GM12878 (cell line): ENCODE measurements around the gene POLD2. TPM values are rescaled to one million over a fixed set of nuclear protein-coding genes. Genes with fewer than 3 reads are reported as not detected.

Experiments
- ATAC-seq: fragments of 200-7000 bp; cut with Tn5 transposase; 3 replicates; pipeline ENCODE4 v1.9.1; 2020; ENCODE audit warnings: mild to moderate bottlenecking, moderate library complexity
- BruUV-seq: library from RNA; stranded (reverse); fragments of 400-500 nt; replicated peaks from 2 replicates; lab custom pipeline; 2021; lab: Mats Ljungman, UMichigan
- CTCF ChIA-PET: fragments of 300-600 bp; sonication (Branson Sonifier 250); formaldehyde crosslinking; extraction: SDS; loops from one replicate; lab custom pipeline; 2021; ENCODE audit warnings: inconsistent platforms; lab: Yijun Ruan, JAX
- POLR2A ChIA-PET: fragments of 350-600 bp; formaldehyde crosslinking; extraction: SDS; loops from one replicate; lab custom pipeline; 2021; ENCODE audit warnings: inconsistent platforms; lab: Charles Lee
- RAD21 ChIA-PET: fragments of 300-600 bp; sonication (Branson Sonifier 250); formaldehyde crosslinking; loops from one replicate; lab custom pipeline; 2023; ENCODE audit warnings: antibody characterized with exemption; ENCODE audit not compliant: unreplicated experiment; lab: Charles Lee
- SMC1A ChIA-PET: fragments of 300-600 bp; sonication (Branson Sonifier 250); formaldehyde crosslinking; loops from one replicate; lab custom pipeline; 2023; ENCODE audit not compliant: unreplicated experiment, uncharacterized antibody; lab: Charles Lee
- DNase-seq: peaks from one replicate; pipeline ENCODE4 v3.0.0-alpha.2; 2011; ENCODE audit warnings: low read depth, low spot score
- FAIRE-seq: peaks from 3 replicates; lab custom pipeline; 2011; peaks lifted over from hg19 to GRCh38; lab: Jason Lieb, UNC
- H2AFZ ChIP-seq: 2 replicates; pipeline ENCODE4 v1.6.0; 2011; ENCODE audit warnings: low read depth, low read length, control low read depth; ENCODE audit not compliant: control insufficient read depth
- H3K27ac ChIP-seq: 2 replicates; pipeline ENCODE4 v1.5.1; 2011; ENCODE audit warnings: control low read depth; ENCODE audit not compliant: control insufficient read depth, insufficient read depth
- H3K27me3 ChIP-seq, 2 experiments: replicated peaks in 1 of 2; 2 replicates each; pipeline versions ENCODE4 v1.6.0 to v1.6.1; 2011; ENCODE audit warnings: low read length in 1 of 2; ENCODE audit not compliant: control insufficient read depth in 2 of 2, insufficient read depth in 2 of 2
- H3K36me3 ChIP-seq, 2 experiments: 2 replicates each; pipeline ENCODE4 v1.5.1; 2011; ENCODE audit warnings: low read length in 1 of 2; ENCODE audit not compliant: control insufficient read depth in 2 of 2, insufficient read depth in 2 of 2
- H3K4me1 ChIP-seq: 2 replicates; pipeline ENCODE4 v1.6.1; 2011; ENCODE audit warnings: mild to moderate bottlenecking, low read length, moderate library complexity, mixed read lengths; ENCODE audit not compliant: control insufficient read depth, insufficient read depth
- H3K4me2 ChIP-seq: 2 replicates; pipeline ENCODE4 v1.6.0; 2011; ENCODE audit warnings: control low read depth; ENCODE audit not compliant: control insufficient read depth, insufficient read depth
- H3K4me3 ChIP-seq: fragments of 200-600 bp; sonication (generic); 2 replicates; pipeline ENCODE4 v1.5.1; 2016
- H3K79me2 ChIP-seq: 2 replicates; pipeline ENCODE4 v1.6.0; 2011; ENCODE audit warnings: low read length; ENCODE audit not compliant: control insufficient read depth, insufficient read depth
- H3K9ac ChIP-seq: 2 replicates; pipeline ENCODE4 v1.8.0; 2011; ENCODE audit warnings: low read length, control low read depth, mixed read lengths; ENCODE audit not compliant: control insufficient read depth, insufficient read depth
- H3K9me3 ChIP-seq: replicated peaks from 3 replicates; pipeline ENCODE4 v1.5.1; 2011; ENCODE audit warnings: mild to moderate bottlenecking, low read length; ENCODE audit not compliant: control insufficient read depth, insufficient read depth
- H4K20me1 ChIP-seq: 2 replicates; pipeline ENCODE4 v1.6.0; 2011; ENCODE audit not compliant: control insufficient read depth, insufficient read depth
- CEBPZ ChIP-seq: fragments of 150-350 bp; IDR thresholded peaks from 2 replicates; pipeline ENCODE4 v1.6.1; 2016; ENCODE audit warnings: low read depth, low read length
- CTCF ChIP-seq, 3 experiments: IDR thresholded peaks in 2 of 3; conservative IDR thresholded peaks in 1 of 3; 2 replicates each; pipeline ENCODE4 v1.5.1; 2011; ENCODE audit warnings: low read depth in 3 of 3, low read length in 3 of 3, mild to moderate bottlenecking in 3 of 3, control low read depth in 2 of 3, moderate library complexity in 2 of 3, inconsistent platforms in 1 of 3, mixed read lengths in 1 of 3; ENCODE audit not compliant: control insufficient read depth in 2 of 3, insufficient read depth in 1 of 3; ENCODE audit errors: extremely low read depth in 1 of 3
- ETV6 ChIP-seq, 2 experiments: fragments of 450-650 bp in 1 of 2; IDR thresholded peaks in 1 of 2; conservative IDR thresholded peaks in 1 of 2; 2 replicates each; pipeline ENCODE4 v1.6.1; 2014; ENCODE audit warnings: antibody characterized with exemption in 1 of 2, borderline replicate concordance in 1 of 2, low read depth in 1 of 2, mild to moderate bottlenecking in 1 of 2, moderate library complexity in 1 of 2
- HDAC6 ChIP-seq: fragments of 200-600 bp; sonication (generic); IDR thresholded peaks from one replicate; pipeline ENCODE4 v1.8.0; 2017; ENCODE audit warnings: antibody characterized with exemption; ENCODE audit not compliant: unreplicated experiment
- HDGF ChIP-seq: fragments of 450-650 bp; IDR thresholded peaks from 2 replicates; pipeline ENCODE4 v1.6.1; 2016; ENCODE audit warnings: antibody characterized with exemption
- LARP7 ChIP-seq: fragments of 450-650 bp; IDR thresholded peaks from 2 replicates; pipeline ENCODE4 v1.6.1; 2017; ENCODE audit warnings: mild to moderate bottlenecking
- SREBF2 ChIP-seq: IDR thresholded peaks from 2 replicates; pipeline ENCODE4 v1.6.1; 2012; ENCODE audit warnings: mild to moderate bottlenecking, low read length
- ZNF384 ChIP-seq: IDR thresholded peaks from 2 replicates; pipeline ENCODE4 v1.6.1; 2012; ENCODE audit warnings: low read depth, mild to moderate bottlenecking, low read length, improper control_type of control experiment, borderline replicate concordance
- WGBS: methylation state at CpG from one replicate; pipeline ENCODE4 v1.1.6; 2016; ENCODE audit warnings: low lambda C conversion rate; ENCODE audit not compliant: insufficient replicate concordance, insufficient coverage; ENCODE audit errors: missing lambda C conversion rate; 5-methylcytosine and 5-hydroxymethylcytosine counted together
- in situ Hi-C: fragments of 300-500 bp; cut with MboI; formaldehyde crosslinking; loops from 9 replicates; pipeline ENCODE4 v1.14.3; 2018; ENCODE audit warnings: mixed read lengths
- intact Hi-C: fragments of 100-400 bp; cut with micrococcal nuclease; formaldehyde crosslinking; loops from one replicate; pipeline ENCODE4 v1.14.2; 2022; ENCODE audit not compliant: unreplicated experiment
- polyA plus RNA-seq, 11 experiments: library from polyadenylated mRNA; depleted of rRNA in 4 of 11; unstranded in 6 of 11; stranded (reverse) in 5 of 11; fragments of >200 nt; fragmentation: Nextera tagmentation in 4 of 11; fragmentation: Illumina TruSeq in 1 of 11; extraction: Ambion mirVana in 4 of 11; extraction: Trizol in 1 of 11; gene quantifications; 1 replicate in 1 of 11; 2 replicates in 10 of 11; pipeline versions ENCODE4 v1.2.1 to v1.2.3, GENCODE V29; 2011 to 2016; ENCODE audit warnings: inconsistent platforms in 2 of 11, missing spikeins in 2 of 11, low read depth in 1 of 11
- total RNA-seq, 4 experiments: library from RNA; depleted of rRNA in 3 of 4; stranded (reverse); fragments of >200 nt in 3 of 4; fragmentation: Illumina TruSeq in 1 of 4; extraction: Trizol in 1 of 4; gene quantifications; 2 replicates each; pipeline versions ENCODE4 v1.2.1 to v1.2.3, GENCODE V29; 2013 to 2021

Gene POLD2
- total and polyA plus RNA-seq, 10 of the 15 experiments (the other 5 are each of a cell fraction or from before 2014, with no cell fraction given): 19.1 to 287 (median 169) TPM

DNA sequence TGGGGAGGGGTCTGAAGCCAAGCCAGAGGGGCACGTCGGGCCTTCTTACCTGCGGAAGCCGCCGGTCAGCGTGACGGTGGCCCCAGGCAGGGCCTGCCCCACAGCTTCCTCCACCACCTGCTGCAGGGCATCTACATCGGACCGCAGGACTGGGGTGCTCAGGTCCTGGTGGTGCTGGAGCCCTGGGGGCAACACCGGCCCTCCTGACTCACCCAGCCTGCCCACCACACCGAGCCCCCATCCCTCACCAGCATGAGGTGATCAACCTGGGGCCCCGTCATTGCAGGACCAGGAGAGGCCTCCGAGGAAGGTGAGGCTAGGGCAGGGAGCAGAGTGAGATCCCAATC lies 49.0 kb downstream of the POLD2 start:
- ATAC-seq: no peak
- Histone ChIP-seq H3K36me3 (peaks cover 26 to 37% of the 10 kb centered on the region in 2 experiments), H4K20me1 (no peaks in the 10 kb centered on the region), H3K9ac (no peak overlapping the region), H3K9me3 (no peaks in the 10 kb centered on the region), H3K27ac (no peak overlapping the region), H3K4me2 (no peak overlapping the region), H2AFZ (no peak overlapping the region), H3K4me3 (no peak overlapping the region), H3K27me3 (no peaks in the 10 kb centered on the region), H3K4me1 (peaks cover 4% of the 10 kb centered on the region), H3K79me2 (no peaks in the 10 kb centered on the region; the same call in 1 of the 2 replicates)
- ChIA-PET POLR2A (no interaction called here), CTCF (no interaction called here), SMC1A (interaction anchor here (0.6 kb wide), 1 partner anchor 354 kb away, joined by 3 read pairs; no protein-coding TSS in a partner anchor), RAD21 (no interaction called here)
- in situ Hi-C loops (no loop called here), intact Hi-C loops (no loop called here)
- TF ChIP-seq LARP7: no peak
- TF ChIP-seq CTCF (IDR thresholded peaks at IDR 0.05 in 2 of 3, conservative IDR thresholded peaks at IDR 0.05 in 1 of 3; ENCODE audit: control insufficient read depth in 2 of 3, extremely low read depth in 1 of 3, insufficient read depth in 1 of 3, low read depth in 3 of 3, low read length in 3 of 3): no peak
- no peak for TF ChIP-seq HDGF
- TF ChIP-seq CEBPZ: no peak
- TF ChIP-seq SREBF2: no peak
- TF ChIP-seq HDAC6: no peak
- no peak for TF ChIP-seq ETV6 (conservative IDR thresholded peaks at IDR 0.05 in 1 of 2, IDR thresholded peaks at IDR 0.05 in 1 of 2; ENCODE audit: borderline replicate concordance in 1 of 2, low read depth in 1 of 2)
- no peak for TF ChIP-seq ZNF384
- FAIRE-seq: no peak
- no TSS peak for BruUV-seq
- 66% methylated on average over 13 of the region's 13 CpGs for WGBS
- DNase-seq: no peak
